ENCODE data around the gene RARS1. TPM values are rescaled to one million over a fixed set of nuclear protein-coding genes. Genes with fewer than 3 reads are reported as not detected.

The RARS1 gene
- total and polyA plus RNA-seq, 4 donors: 42.6 to 66.2 (median 54.0) TPM

DNA sequence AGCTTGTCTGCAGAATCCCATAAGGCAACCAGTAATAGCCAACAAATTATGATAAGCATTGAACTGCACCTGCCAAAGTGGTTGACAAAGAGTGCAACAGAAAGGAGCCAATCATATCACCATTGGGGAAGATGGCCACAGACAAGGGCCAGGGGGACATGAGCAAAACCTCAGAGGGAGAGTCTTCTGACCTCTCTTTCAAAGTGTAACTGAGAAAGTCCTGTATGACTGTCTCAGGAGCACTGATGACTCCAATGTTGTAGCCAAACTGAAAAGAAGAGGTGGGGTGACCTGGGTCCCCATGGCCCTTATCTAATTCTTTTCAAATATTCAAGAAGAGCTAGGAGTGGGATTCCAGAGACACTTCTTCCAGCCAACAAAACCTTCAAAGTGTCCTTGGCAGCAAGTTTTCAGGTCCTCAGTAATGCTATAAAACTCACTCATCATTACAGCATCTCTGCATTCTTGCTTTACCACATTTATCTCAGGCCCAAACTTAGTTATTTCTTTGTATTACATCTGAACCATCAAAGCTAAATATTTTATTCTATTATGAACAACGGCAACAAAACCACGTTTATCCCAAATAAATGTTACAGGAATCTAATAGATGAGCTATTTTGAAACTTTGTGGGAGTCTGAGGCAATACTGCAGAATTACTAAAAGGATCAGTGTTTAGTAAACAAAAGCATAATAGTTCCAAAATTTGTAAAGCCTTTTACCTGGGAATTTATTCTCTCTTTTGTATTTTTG is 67.3 kb downstream of the RARS1 start:
- H3K4me3 ChIP-seq (ENCODE audit: low read length in 2 of 2): no peak overlapping the region
- ATAC-seq (ENCODE audit: low FRiP score) (no peak), DNase-seq (no peak)
- no peaks in the 10 kb centered on the region for H3K27me3 ChIP-seq (ENCODE audit: control insufficient read depth in 1 of 2, insufficient read depth in 2 of 2, low read length in 1 of 2)
- H3K9me3 ChIP-seq (ENCODE audit: control insufficient read depth, low read length): no peaks in the 10 kb centered on the region
- H3K27ac ChIP-seq (ENCODE audit: low read depth in 1 of 2, low read length in 2 of 2): no peak overlapping the region
- H3K4me1 ChIP-seq (ENCODE audit: control insufficient read depth in 1 of 2, insufficient read depth in 2 of 2, low read length in 2 of 2): peaks cover 0 to 8% of the 10 kb centered on the region in 2 donors
- peaks cover 2 to 3% of the 10 kb centered on the region in 2 donors for H3K36me3 ChIP-seq (ENCODE audit: control insufficient read depth in 1 of 2, insufficient read depth in 2 of 2, low read length in 1 of 2)
- intact Hi-C loops (cut with DNase I): no loop called here
- 91 to 93% methylated on average over 2 of the region's 2 CpGs for WGBS, 2 donors

DNA sequence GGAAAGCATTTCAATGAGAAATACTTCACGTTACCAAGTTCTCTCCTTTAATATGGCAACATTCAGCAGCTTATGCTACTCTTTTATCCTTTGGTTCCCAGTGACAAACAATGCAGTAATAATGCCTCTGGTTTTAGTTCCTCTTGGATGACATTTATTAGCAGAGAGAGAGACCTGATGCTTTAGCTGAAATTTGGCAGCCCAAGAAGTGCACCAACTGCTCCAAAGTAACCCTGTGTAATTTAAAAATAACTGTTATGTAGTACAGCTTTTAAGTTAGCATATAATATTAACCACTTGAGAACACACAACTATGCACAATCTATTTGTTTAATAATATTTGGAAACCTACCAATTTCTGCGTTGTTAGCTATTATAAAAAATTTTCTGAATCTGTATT is 71.1 kb downstream of the RARS1 start:
- no peaks in the 10 kb centered on the region for H3K9me3 ChIP-seq (ENCODE audit: control insufficient read depth, low read length)
- H3K27ac ChIP-seq (ENCODE audit: low read depth in 1 of 2, low read length in 2 of 2): no peak overlapping the region
- H3K36me3 ChIP-seq (ENCODE audit: control insufficient read depth in 1 of 2, insufficient read depth in 2 of 2, low read length in 1 of 2): peaks cover 3% of the 10 kb centered on the region in 2 donors
- ATAC-seq (ENCODE audit: low FRiP score): no peak
- WGBS, 2 donors: 90 to 91% methylated on average over 2 of the region's 2 CpGs
- intact Hi-C loops (cut with DNase I): no loop called here
- DNase-seq: no peak
- H3K4me1 ChIP-seq (ENCODE audit: control insufficient read depth in 1 of 2, insufficient read depth in 2 of 2, low read length in 2 of 2): peaks cover 0 to 4% of the 10 kb centered on the region in 2 donors
- H3K27me3 ChIP-seq (ENCODE audit: control insufficient read depth in 1 of 2, insufficient read depth in 2 of 2, low read length in 1 of 2): no peaks in the 10 kb centered on the region
- H3K4me3 ChIP-seq (ENCODE audit: low read length in 2 of 2): no peak overlapping the region

DNA sequence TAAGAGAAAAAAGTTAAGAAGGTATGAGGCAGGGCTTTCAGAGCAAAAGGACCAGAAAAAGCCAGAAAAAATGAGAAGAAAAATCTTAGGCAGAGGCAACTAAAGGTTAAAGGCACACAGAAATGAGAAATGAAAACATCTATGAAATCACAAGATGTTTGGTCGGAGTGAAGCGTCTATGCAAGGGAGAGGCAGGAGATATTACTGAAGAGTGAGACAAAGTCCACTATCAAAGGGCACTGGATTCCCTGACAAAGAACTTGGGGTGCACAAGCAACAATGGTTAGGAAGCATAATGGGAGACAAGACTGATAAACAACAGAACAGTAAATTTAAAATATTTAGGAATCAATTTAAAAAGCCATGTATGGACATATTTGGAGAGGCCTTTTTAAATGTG is 76.0 kb downstream of the RARS1 start:
- H3K27ac ChIP-seq (ENCODE audit: low read depth in 1 of 2, low read length in 2 of 2): no peak overlapping the region

DNA sequence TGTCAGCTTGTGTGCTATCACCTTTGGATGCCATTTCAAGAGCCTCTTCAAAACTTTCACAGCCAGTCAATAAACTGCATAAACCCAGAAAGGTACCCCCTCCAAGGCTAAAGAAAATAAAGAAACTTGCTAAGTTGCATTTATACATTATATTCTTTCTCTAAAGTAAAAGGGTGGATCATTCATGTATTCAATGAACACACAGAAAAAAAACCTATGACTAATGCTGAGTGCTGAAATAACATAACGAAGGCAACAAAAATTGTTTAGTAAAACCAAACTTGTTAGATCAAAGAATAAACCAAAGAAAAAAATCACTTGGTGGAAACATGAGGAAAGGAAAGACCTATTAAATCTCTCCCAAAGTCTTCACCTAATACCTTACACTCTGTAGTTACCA is 77.7 kb downstream of the RARS1 start:
- Histone ChIP-seq H3K27me3 (ENCODE audit: control insufficient read depth in 1 of 2, insufficient read depth in 2 of 2, low read length in 1 of 2) (no peaks in the 10 kb centered on the region), H3K4me3 (ENCODE audit: low read length in 2 of 2) (no peak overlapping the region), H3K36me3 (ENCODE audit: control insufficient read depth in 1 of 2, insufficient read depth in 2 of 2, low read length in 1 of 2) (no peaks in the 10 kb centered on the region), H3K27ac (ENCODE audit: low read depth in 1 of 2, low read length in 2 of 2) (no peak overlapping the region), H3K4me1 (ENCODE audit: control insufficient read depth in 1 of 2, insufficient read depth in 2 of 2, low read length in 2 of 2) (no peaks in the 10 kb centered on the region), H3K9me3 (ENCODE audit: control insufficient read depth, low read length) (no peaks in the 10 kb centered on the region)
- WGBS, 2 donors: 92 to 93% methylated on average over 1 of the region's 1 CpG
- intact Hi-C loops (cut with DNase I): no loop called here
- DNase-seq: no peak
- ATAC-seq (ENCODE audit: low FRiP score): no peak

More for the DNA sequence above, 76.0 kb downstream of the RARS1 start:
- H3K9me3 ChIP-seq (ENCODE audit: control insufficient read depth, low read length): no peaks in the 10 kb centered on the region
- no peaks in the 10 kb centered on the region for H3K4me1 ChIP-seq (ENCODE audit: control insufficient read depth in 1 of 2, insufficient read depth in 2 of 2, low read length in 2 of 2)
- peaks cover 3% of the 10 kb centered on the region in 2 donors for H3K36me3 ChIP-seq (ENCODE audit: control insufficient read depth in 1 of 2, insufficient read depth in 2 of 2, low read length in 1 of 2)
- DNase-seq (no peak), ATAC-seq (ENCODE audit: low FRiP score) (no peak)
- H3K27me3 ChIP-seq (ENCODE audit: control insufficient read depth in 1 of 2, insufficient read depth in 2 of 2, low read length in 1 of 2): no peaks in the 10 kb centered on the region
- WGBS, 2 donors: 22 to 26% methylated on average over 2 of the region's 2 CpGs
- no peak overlapping the region for H3K4me3 ChIP-seq (ENCODE audit: low read length in 2 of 2)
- intact Hi-C loops (cut with DNase I): no loop called here

DNA sequence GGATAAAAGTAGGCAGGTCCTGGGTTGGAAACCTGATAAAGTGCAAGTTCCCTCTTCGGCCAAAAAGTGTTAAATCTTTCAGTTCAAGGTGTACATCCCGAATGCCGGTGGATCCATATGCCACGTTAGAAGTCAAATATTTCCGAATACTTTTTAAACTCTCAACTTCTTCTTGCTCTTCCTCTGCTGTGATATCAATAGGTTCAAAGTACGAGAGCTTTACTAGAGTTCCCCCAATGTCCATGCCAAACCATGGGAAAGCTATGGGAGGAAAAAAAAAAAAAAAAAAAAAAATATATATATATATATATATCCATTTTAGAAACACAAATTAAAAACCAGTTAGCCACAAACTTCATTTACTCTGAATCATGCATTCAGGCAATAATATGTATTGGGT is 82.5 kb downstream of the RARS1 start:
- no peaks in the 10 kb centered on the region for H3K9me3 ChIP-seq (ENCODE audit: control insufficient read depth, low read length)
- DNase-seq (no peak), ATAC-seq (ENCODE audit: low FRiP score) (no peak)
- intact Hi-C loops (cut with DNase I): no loop called here
- H3K36me3 ChIP-seq (ENCODE audit: control insufficient read depth in 1 of 2, insufficient read depth in 2 of 2, low read length in 1 of 2): no peaks in the 10 kb centered on the region
- no peak overlapping the region for H3K27ac ChIP-seq (ENCODE audit: low read depth in 1 of 2, low read length in 2 of 2)
- H3K4me1 ChIP-seq (ENCODE audit: control insufficient read depth in 1 of 2, insufficient read depth in 2 of 2, low read length in 2 of 2): no peaks in the 10 kb centered on the region
- WGBS, 2 donors: 96 to 97% methylated on average over 6 of the region's 6 CpGs
- no peaks in the 10 kb centered on the region for H3K27me3 ChIP-seq (ENCODE audit: control insufficient read depth in 1 of 2, insufficient read depth in 2 of 2, low read length in 1 of 2)
- H3K4me3 ChIP-seq (ENCODE audit: low read length in 2 of 2): no peak overlapping the region

Small RNAs within 50 kb of the gene (microRNA-seq; reads per million reads assigned to microRNA genes)
- gene MIR103A1 (0 reads per million in 2 donors), gene MIR103B1 (0 reads per million in 2 donors)

Other genes with a start within 250 kb of the RARS1 start
- gene WWC1, start 194.8 kb upstream of the RARS1 start, total RNA-seq: under 1 TPM; 0.36 to 0.49 TPM
- 1 to 10 TPM in 1 of 2 donors, under 1 TPM in 1; 0.36 to 9.1 TPM for gene WWC1, start 194.8 kb upstream of the RARS1 start, polyA plus RNA-seq
- under 1 TPM in 1 of 2 donors, not detected in 1; 0.57 TPM for gene FBLL1, start 42.8 kb downstream of the RARS1 start, total RNA-seq
- under 1 TPM in 1 of 2 donors, not detected in 1; 0.25 TPM for gene FBLL1, start 42.8 kb downstream of the RARS1 start, polyA plus RNA-seq
- gene PANK3, start 92.9 kb downstream of the RARS1 start, total RNA-seq: 10 to 100 TPM; 42.0 to 57.1 TPM
- gene PANK3, start 92.9 kb downstream of the RARS1 start, polyA plus RNA-seq: 10 to 100 TPM in 1 of 2 donors, 1 to 10 TPM in 1; 8.0 to 13.8 TPM

Data from aorta (tissue), 5 donors.